Neuron (in vitro differentiated cells): ENCODE data around the gene LONRF2.

Source experiments
- H2AFZ ChIP-seq: one replicate; pipeline ENCODE4 v1.6.1; 2013; ENCODE audit warnings: low read depth, mild to moderate bottlenecking, inconsistent platforms, low read length, moderate library complexity
- H3K27me3 ChIP-seq: one replicate; pipeline ENCODE4 v1.6.1; 2013; ENCODE audit warnings: low read length; ENCODE audit not compliant: insufficient read depth
- H3K36me3 ChIP-seq: one replicate; pipeline ENCODE4 v1.6.1; 2013; ENCODE audit warnings: low read length; ENCODE audit not compliant: insufficient read depth
- H3K4me1 ChIP-seq: one replicate; pipeline ENCODE4 v1.6.1; 2013; ENCODE audit warnings: low read length; ENCODE audit not compliant: insufficient read depth
- H3K4me3 ChIP-seq: 2 replicates; pipeline ENCODE4 v1.5.1; 2013; ENCODE audit warnings: mild to moderate bottlenecking, low read length, moderate library complexity
- H3K9me3 ChIP-seq: one replicate; pipeline ENCODE4 v1.6.1; 2013; ENCODE audit warnings: low read length

LONRF2 gene

DNA sequence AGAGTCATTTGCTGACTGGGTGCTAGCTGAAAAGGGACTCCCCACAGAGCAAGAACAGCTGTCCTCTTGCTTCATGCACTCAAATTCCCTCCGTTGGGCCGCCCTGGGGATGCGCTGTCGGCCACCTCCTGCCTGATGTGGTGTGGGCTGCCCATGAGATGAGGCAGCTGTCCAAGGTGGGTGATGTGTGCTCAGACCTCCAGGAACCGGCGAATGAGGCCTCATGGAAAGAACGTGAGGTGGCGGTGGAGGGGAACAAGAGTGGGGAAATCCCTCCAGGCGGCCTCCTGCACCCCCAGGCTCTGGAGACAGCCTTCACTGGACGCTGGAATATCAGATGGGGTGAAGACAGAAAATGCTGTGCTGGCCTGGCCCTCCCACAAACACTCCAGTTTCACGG, 79.8 kb downstream of the LONRF2 start:
- H3K4me1 ChIP-seq = peaks cover 15% of the 10 kb centered on the region
- H3K36me3 ChIP-seq = no peaks in the 10 kb centered on the region
- H3K27me3 ChIP-seq = no peaks in the 10 kb centered on the region
- peaks cover 2% of the 10 kb centered on the region for H3K9me3 ChIP-seq
- H2AFZ ChIP-seq = peak overlapping the region; percentile 11
- H3K4me3 ChIP-seq = no peak overlapping the region

DNA sequence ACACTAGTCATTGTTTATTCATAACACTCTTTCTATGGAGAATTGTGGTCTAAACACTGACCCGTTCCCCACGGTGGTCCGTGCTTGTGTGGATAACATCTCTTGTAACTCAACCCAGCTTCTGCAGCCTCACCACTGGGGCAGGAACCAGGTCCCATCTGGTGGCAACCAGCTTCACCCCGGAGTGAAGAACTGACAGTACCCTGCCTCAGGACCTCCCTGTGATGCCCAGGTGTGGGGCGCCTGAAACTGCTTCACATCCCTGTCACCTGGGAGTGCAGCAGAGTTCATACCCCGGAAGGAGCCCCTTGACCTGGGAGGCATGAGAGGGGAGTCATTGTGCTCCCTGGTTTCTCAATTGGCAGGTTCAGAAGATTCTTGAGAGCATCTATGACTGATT, 81.1 kb downstream of the LONRF2 start:
- H3K9me3 ChIP-seq = peaks cover 2% of the 10 kb centered on the region
- no peaks in the 10 kb centered on the region for H3K27me3 ChIP-seq
- H2AFZ ChIP-seq = no peak overlapping the region
- H3K4me1 ChIP-seq = peaks cover 15% of the 10 kb centered on the region
- no peaks in the 10 kb centered on the region for H3K36me3 ChIP-seq
- no peak overlapping the region for H3K4me3 ChIP-seq

- Histone ChIP-seq H3K4me3 (no peak overlapping the region), H3K4me1 (peaks cover 15% of the 10 kb centered on the region), H3K36me3 (no peaks in the 10 kb centered on the region), H3K9me3 (peaks cover 2% of the 10 kb centered on the region), H2AFZ (no peak overlapping the region), H3K27me3 (peaks cover 4% of the 10 kb centered on the region)
Observed at GRCh38 chr2:100240386-100240785, 81.9 kb downstream of the LONRF2 start.

DNA sequence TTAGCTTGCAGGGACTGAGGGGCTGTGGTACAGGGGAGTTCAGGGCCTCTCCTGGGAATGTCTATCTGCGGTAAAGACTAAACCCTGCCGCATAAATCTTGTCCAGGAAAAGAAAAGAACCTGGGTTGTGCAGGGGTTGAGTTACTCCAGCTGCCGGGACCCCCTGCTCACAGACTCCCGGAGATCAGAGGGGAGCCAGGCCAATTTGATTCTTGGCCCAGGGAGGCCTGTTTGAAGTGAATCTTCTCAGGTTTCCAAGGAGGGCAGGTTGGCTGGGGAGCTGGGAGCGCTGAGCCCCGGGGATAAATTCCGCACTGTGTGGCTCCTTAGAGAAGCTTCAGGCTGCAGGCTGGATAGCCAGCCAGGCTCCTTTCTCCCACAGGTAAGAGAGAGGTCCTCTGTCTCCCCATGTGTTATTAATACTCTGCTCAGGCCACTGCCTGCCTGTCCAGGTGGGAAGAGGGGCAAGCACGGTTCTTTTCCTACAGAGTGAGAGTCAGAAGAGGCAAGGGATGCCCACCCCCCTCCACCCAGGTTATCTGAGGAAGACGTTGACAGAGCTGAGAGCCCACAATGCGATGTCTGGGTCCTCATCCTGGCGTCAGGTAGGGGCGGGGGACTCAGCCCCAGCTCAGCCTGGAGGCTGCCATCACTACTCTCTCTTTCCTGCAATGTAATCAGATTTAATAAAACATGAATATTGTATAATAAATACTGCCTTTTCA, 82.7 kb downstream of the LONRF2 start:
- Histone ChIP-seq H2AFZ (no peak overlapping the region), H3K4me1 (peaks cover 15% of the 10 kb centered on the region), H3K27me3 (peaks cover 4% of the 10 kb centered on the region), H3K9me3 (peaks cover under 1% of the 10 kb centered on the region), H3K36me3 (no peaks in the 10 kb centered on the region), H3K4me3 (no peak overlapping the region)

DNA sequence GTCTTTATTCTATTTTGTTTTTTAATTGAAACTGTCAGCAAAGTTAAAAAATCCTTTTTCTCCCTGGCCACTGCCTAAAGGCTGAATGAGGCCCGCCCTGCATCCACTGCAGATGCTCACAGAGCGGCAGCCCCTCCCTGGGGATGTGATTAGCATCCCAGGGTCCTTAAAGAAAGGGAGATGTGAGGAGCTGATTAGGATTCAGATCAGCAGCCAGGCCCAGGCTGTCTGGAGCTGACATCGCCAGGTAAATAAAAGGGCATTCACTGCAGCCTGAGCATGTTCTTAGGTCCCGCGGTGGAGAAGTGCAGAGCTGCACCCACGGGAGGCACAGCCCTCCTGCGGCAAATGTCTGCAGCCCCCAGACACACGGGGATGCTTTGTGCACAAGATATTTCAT, 83.8 kb downstream of the LONRF2 start:
- no peak overlapping the region for H2AFZ ChIP-seq
- H3K27me3 ChIP-seq = peaks cover 4% of the 10 kb centered on the region
- H3K9me3 ChIP-seq = no peaks in the 10 kb centered on the region
- H3K4me1 ChIP-seq = peaks cover 15% of the 10 kb centered on the region
- no peak overlapping the region for H3K4me3 ChIP-seq
- H3K36me3 ChIP-seq = no peaks in the 10 kb centered on the region

DNA sequence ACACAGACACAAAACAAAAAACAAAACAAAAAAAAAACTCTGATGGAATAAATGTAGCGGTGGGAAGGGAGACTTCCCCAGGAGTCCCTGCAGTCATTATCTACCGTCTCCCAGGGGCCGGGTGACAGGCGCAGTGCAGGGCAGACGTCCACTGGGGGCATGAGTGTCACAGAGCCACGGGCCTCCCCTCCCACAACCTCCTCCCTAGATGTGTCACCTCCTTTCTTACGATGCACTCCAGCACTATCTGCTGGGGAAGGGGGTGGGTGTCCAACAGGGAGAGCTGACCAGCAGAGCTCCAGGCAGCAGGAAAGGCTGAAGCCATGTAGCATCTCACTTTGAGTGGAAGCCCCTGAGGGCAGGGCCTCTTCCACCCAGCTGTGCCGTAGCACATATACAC, 84.5 kb downstream of the LONRF2 start:
- H3K36me3 ChIP-seq = no peaks in the 10 kb centered on the region
- H2AFZ ChIP-seq = no peak overlapping the region
- H3K4me3 ChIP-seq = no peak overlapping the region
- peaks cover 15% of the 10 kb centered on the region for H3K4me1 ChIP-seq
- H3K27me3 ChIP-seq = peaks cover 4% of the 10 kb centered on the region
- H3K9me3 ChIP-seq = no peaks in the 10 kb centered on the region

- Histone ChIP-seq H3K9me3 (no peaks in the 10 kb centered on the region), H3K36me3 (no peaks in the 10 kb centered on the region), H3K4me3 (no peak overlapping the region)
Observed at GRCh38 chr2:100237163-100237562, 85.1 kb downstream of the LONRF2 start.

GRCh38 chr2:100236166-100236565, 86.1 kb downstream of the LONRF2 start:
- Histone ChIP-seq H3K4me1 (peaks cover 15% of the 10 kb centered on the region), H3K4me3 (no peak overlapping the region), H3K36me3 (no peaks in the 10 kb centered on the region), H3K27me3 (peaks cover 4% of the 10 kb centered on the region), H2AFZ (no peak overlapping the region), H3K9me3 (no peaks in the 10 kb centered on the region)

More at GRCh38 chr2:100237163-100237562, 85.1 kb downstream of the LONRF2 start:
- H2AFZ ChIP-seq = no peak overlapping the region
- peaks cover 4% of the 10 kb centered on the region for H3K27me3 ChIP-seq
- H3K4me1 ChIP-seq = peaks cover 15% of the 10 kb centered on the region

- no peaks in the 10 kb centered on the region for H3K9me3 ChIP-seq
- no peaks in the 10 kb centered on the region for H3K36me3 ChIP-seq
- no peak overlapping the region for H3K4me3 ChIP-seq
- peaks cover 15% of the 10 kb centered on the region for H3K4me1 ChIP-seq
- H3K27me3 ChIP-seq = peaks cover 4% of the 10 kb centered on the region
- H2AFZ ChIP-seq = no peak overlapping the region
Observed at GRCh38 chr2:100235581-100235980, 86.7 kb downstream of the LONRF2 start.

- peaks cover 4% of the 10 kb centered on the region for H3K27me3 ChIP-seq
- no peaks in the 10 kb centered on the region for H3K36me3 ChIP-seq
- H3K9me3 ChIP-seq = no peaks in the 10 kb centered on the region
- H2AFZ ChIP-seq = peak overlapping the region; percentile 30
- H3K4me1 ChIP-seq = peaks cover 15% of the 10 kb centered on the region
- peak overlapping the region; percentile 5 for H3K4me3 ChIP-seq
Observed at GRCh38 chr2:100235098-100235497, 87.2 kb downstream of the LONRF2 start.

DNA sequence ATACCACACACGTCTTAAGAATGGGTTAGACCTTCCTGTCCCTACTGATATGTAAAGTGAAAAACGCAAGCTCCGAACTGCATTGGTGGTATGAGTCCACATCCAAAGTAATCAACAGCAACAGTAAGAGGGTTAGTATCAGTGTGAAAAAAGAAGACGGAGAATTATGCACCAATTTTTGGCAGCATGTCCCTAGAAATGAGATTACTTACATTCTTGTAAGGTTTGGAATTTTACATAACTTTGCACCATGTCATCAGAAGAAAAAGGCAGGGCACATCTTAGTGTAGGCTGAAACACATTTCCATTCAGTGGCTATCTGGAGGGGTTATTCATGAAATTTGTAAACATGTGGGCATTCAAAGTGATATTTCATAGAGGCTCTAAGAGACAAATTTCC, 88.2 kb downstream of the LONRF2 start:
- no peak overlapping the region for H3K4me3 ChIP-seq
- H3K4me1 ChIP-seq = peaks cover 13% of the 10 kb centered on the region
- H3K27me3 ChIP-seq = peaks cover 4% of the 10 kb centered on the region
- H3K9me3 ChIP-seq = no peaks in the 10 kb centered on the region
- H2AFZ ChIP-seq = no peak overlapping the region
- H3K36me3 ChIP-seq = no peaks in the 10 kb centered on the region

GRCh38 chr2:100233061-100233460, 89.2 kb downstream of the LONRF2 start:
- Histone ChIP-seq H3K27me3 (peaks cover 4% of the 10 kb centered on the region), H3K36me3 (no peaks in the 10 kb centered on the region), H3K9me3 (no peaks in the 10 kb centered on the region), H3K4me1 (peaks cover 2% of the 10 kb centered on the region), H2AFZ (no peak overlapping the region), H3K4me3 (no peak overlapping the region)

DNA sequence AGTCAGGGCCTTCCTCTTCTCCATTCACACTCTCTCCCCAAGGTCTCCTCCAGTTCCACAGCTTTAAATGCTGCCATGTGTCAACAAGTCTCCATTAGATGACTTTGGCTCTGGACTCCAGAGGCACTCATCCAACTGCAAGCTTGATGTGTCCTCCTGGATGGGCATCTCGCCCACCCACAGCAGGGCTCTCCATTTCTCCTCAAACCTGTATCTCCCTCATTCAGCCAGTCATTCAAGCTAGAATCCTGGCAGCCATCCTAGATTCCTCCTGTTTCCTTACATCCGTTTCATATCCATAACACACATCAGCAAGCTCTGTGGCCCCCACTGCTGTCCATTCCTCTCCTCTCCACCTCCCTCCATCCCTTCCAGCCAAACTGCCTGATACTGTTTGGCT, 91.5 kb downstream of the LONRF2 start:
- Histone ChIP-seq H3K4me3 (no peak overlapping the region), H3K9me3 (no peaks in the 10 kb centered on the region), H3K27me3 (peaks cover 3% of the 10 kb centered on the region), H2AFZ (no peak overlapping the region), H3K4me1 (no peaks in the 10 kb centered on the region), H3K36me3 (no peaks in the 10 kb centered on the region)

- no peak overlapping the region for H2AFZ ChIP-seq
- no peaks in the 10 kb centered on the region for H3K36me3 ChIP-seq
- H3K9me3 ChIP-seq = no peaks in the 10 kb centered on the region
- H3K4me3 ChIP-seq = no peak overlapping the region
- H3K27me3 ChIP-seq = no peaks in the 10 kb centered on the region
- no peaks in the 10 kb centered on the region for H3K4me1 ChIP-seq
Observed at GRCh38 chr2:100228967-100229366, 93.3 kb downstream of the LONRF2 start.
